GM21367 (cell line): ENCODE measurements around the gene NUP153.
"Not testable (repeated sequence)": the region's sequence is repeated elsewhere in the genome, so short reads cannot be mapped to it uniquely, and the experiment has no call there.

Source experiments
- ATAC-seq: cut with Tn5 transposase; IDR thresholded peaks from one replicate; pipeline ENCODE4 v1.9.1; 2021; ENCODE audit not compliant: unreplicated experiment

The NUP153 gene

GRCh38 chr6:17714879-17715851 is 8.4 kb upstream of the NUP153 start:
- peak; percentile 78 for ATAC-seq

GRCh38 chr6:17714177-17714576 is 7.5 kb upstream of the NUP153 start:
- ATAC-seq = no peak

- ATAC-seq = no peak
Observed at GRCh38 chr6:17712576-17712975, 5.9 kb upstream of the NUP153 start.

- ATAC-seq = no peak
Observed at GRCh38 chr6:17710331-17710730, 3.6 kb upstream of the NUP153 start.

- ATAC-seq = no peak
Observed at GRCh38 chr6:17709476-17709875, 2.8 kb upstream of the NUP153 start.

- not testable (repeated sequence) for ATAC-seq
Observed at GRCh38 chr6:17708035-17708434, 1.3 kb upstream of the NUP153 start.

GRCh38 chr6:17707371-17707651 is 586 bp upstream of the NUP153 start:
- ATAC-seq = no peak

GRCh38 chr6:17705778-17706579 is 746 bp downstream of the NUP153 start:
- ATAC-seq = peak; percentile 53

GRCh38 chr6:17705428-17705777 is 1.3 kb downstream of the NUP153 start:
- no peak for ATAC-seq

GRCh38 chr6:17703256-17703694 is 3.5 kb downstream of the NUP153 start:
- no peak for ATAC-seq

- no peak for ATAC-seq
Observed at GRCh38 chr6:17700421-17701416, 6.0 kb downstream of the NUP153 start.

- no peak for ATAC-seq
Observed at GRCh38 chr6:17691925-17692538, 14.7 kb downstream of the NUP153 start.

GRCh38 chr6:17688481-17688880 is 18.2 kb downstream of the NUP153 start:
- ATAC-seq = no peak

- no peak for ATAC-seq
Observed at GRCh38 chr6:17687136-17687535, 19.6 kb downstream of the NUP153 start.

- ATAC-seq = no peak
Observed at GRCh38 chr6:17684134-17684533, 22.6 kb downstream of the NUP153 start.

GRCh38 chr6:17683428-17683827 is 23.3 kb downstream of the NUP153 start:
- no peak for ATAC-seq

GRCh38 chr6:17679726-17680125 is 27.0 kb downstream of the NUP153 start:
- ATAC-seq = no peak

GRCh38 chr6:17677602-17678001 is 29.1 kb downstream of the NUP153 start:
- no peak for ATAC-seq

- ATAC-seq = peak; percentile 57
Observed at GRCh38 chr6:17673543-17674254, 33.0 kb downstream of the NUP153 start.
